ENCODE results near the gene CCNYL1.
A peak's percentile ranks its signal among the peaks of the same experiment; 100 is the strongest.
"Not testable (repeated sequence)": the region's sequence is repeated elsewhere in the genome, so short reads cannot be mapped to it uniquely, and the experiment has no call there.

The CCNYL1 gene

DNA sequence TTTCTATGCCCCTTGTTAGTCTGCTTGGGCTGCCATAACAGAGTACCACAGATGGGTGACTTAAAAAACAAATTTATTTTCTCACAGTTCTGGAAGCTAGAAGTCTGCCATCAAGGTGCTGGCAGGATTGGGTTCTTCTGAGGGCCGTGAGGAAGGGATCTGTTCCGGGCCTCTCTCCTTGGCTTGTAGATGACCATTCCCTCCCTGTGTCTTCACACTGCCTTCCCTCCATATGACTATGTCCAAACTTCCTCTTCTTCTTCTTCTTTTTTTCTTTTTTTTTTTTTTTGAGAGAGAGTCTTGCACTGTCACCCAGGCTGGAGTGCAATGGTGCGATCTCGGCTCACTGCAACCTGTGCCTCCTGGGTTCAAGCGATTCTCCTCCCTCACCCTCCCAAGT lies 13.1 kb upstream of the CCNYL1 start:
- DNase-seq: no peak

DNA sequence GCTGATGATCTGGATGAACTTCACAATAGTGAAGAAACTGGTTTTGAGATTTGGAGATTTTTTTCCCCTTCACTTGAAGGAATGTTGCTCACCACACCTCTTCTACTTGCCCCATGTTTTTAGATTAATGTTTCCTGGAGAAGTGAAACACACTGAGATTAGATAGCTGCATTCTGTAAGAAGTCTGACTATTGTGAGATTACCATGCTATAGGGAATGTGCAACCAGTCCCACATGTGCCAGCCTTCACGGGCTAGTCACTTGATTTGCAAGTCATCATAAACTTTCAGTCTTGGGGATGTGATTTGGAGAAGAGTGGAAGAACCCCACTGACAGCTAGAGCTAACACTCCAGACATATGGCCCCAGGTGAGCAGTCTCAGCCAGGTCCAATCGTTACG lies 7.4 kb upstream of the CCNYL1 start:
- no peak for DNase-seq

DNA sequence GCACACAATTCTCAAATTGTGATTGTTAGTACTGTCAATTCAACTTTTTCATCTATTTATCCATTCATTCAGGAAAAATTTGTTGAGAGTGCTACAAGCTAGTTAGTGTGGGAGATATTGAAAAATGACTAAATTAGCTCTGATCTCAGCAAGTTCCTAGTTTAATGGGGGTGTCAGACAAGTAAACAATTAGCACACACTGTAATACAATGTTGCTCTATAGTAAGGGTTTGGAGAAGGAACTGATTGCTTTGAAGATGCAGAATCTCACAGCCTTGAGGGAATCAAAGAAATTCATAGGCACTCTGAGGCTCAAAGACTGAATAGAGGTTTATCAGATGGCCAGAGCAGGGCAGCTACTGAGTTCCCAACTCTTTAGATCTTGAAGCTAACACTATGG lies 6.8 kb upstream of the CCNYL1 start:
- DNase-seq: no peak

DNA sequence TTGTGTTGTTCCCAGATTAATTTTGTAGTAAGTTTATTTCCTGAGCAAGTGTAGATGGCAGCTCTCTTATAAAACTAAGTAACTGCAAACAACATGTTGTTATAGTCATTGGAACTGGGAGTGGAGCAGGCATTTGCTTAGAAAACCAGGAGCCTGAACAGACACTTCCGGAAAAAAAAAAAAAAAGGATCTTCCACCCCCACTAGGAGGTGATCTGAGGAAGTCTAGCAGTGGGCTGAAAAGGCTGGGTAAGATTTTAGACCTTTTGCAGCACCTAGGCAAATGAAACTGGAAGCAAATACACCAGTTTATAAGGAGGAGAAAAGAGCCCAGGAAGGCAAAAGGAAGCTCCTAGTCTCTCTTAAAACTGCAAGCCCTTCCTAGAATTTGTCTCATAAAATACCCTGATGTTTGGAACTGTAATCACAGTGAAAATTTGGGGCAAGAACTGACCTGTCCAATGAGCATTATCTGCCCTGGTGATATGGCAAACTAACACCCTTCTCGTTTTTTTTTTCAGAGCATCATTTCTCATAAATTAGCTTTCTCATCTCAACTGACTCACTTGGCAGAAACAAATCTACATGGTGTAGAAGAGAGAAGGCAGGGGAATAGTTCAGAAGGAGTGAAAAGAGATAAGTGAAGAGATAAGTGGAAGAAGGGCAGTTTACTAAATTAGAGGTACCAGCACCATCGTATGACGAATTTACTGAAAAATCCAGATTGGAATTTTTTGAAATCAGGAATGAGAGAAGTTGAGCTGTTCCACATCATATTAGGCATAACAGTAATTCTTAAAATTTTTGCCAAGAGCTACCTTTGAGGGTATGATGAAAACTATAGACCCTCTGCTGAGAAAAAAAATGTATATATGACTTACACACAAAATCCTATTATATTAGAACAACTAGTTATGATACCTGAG lies 4.2 kb upstream of the CCNYL1 start:
- no peak for DNase-seq

DNA sequence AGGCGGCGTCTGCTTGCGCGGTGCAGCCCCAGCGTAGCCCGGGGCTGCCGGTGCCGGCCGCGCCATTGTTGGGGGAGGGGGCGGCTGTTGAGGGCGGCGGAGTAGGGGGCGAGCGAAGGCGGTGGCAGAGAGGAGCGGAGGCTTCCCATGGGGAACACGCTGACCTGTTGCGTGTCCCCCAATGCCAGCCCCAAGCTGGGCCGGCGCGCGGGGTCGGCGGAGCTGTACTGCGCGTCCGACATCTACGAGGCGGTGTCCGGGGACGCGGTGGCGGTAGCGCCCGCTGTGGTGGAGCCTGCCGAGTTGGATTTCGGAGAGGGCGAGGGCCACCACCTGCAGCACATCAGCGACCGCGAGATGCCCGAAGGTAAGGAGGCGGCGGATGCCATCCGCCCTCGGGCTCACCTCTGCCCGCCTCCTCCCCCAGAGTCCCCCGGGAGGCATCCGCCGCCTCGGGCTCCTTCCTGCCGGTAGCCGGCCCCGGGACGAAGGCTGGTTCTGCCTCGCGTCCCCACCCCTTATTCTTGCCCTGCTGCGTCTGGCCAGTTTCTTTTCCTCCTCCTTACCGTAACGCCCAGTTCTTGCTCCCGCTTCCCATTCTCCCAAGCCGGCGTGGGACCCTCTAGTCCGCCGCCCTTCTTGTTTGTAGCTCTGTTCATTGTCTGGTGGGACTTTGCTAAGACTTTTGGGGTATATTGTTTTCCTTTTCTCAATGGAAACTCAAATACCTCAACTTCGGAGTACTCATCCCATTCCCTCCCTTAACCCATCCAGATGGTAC lies 500 bp downstream of the CCNYL1 start:
- peak; percentile 62 for DNase-seq

DNA sequence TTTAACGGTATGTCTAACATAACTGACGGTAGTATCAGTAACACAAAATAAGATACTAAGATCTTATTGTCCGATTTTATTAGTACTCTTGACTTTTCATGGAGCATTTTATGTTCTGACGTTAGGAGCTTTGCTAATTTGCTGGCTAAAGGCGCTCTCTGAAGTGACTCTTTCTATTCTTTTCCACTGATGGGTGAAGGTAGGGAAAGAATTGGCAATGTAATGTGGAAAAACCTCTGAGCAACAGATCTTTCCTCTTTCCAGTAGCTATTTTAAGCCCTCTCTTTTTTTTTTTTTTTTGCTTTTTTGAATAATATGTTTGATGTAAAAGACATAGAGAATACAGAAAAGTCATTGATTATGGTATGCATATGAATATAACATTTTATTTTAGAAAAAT lies 4.6 kb downstream of the CCNYL1 start:
- no peak for DNase-seq

DNA sequence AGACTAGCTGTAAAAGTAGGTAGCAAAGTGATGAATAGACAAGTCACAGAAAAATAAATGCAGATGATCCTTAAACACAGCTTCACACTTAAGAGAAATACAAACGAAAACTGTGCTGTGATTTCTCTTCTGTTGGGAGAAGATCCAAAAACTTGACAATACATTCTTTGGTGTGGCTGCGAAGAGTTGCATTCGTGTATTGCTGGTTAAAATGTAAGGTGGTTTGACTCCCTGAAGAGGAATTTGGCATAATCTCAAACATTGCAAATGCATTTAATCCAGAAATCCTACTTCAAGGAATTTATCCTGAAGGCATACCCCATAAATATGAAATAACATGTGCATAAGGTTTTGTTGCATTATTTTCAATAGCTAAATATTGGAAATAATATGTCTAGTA lies 7.1 kb downstream of the CCNYL1 start:
- no peak for DNase-seq

DNA sequence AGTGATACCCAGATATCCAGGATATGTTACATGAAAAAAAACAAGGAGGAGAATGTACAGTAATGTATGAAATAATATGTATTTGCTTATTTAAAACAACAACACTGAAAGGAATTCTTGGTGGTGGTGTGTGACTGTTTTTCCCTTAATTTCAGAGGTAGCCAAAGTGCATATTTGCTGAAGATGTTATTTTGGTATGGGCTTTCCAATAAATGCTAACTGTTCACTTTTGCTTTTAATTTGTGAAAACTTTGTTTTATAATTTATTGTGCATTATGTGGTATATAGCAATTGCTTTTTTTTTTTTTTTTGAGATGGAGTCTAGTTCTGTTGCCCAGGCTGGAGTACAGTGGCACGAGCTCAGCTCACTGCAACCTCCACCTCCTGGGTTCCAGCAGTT lies 7.6 kb downstream of the CCNYL1 start:
- DNase-seq: no peak

DNA sequence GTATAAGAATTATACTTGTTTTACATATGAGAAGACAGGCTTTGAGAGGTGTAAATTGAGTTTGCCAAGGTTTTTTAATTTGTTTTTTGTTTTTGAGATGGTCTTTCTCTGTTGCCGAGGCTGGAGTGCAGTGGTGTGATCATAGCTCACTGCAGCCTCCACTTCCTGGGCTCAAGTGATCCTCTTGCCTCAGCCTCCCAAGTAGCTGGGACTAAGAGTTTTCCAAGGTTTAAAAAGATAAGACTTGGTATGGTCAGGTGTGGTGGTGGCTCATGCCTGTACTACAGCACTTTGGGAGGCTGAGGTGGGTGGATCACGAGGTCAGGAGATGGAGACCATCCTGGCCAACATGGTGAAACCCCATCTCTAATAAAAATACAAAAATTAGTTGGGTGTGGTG lies 8.2 kb downstream of the CCNYL1 start:
- not testable (repeated sequence) for DNase-seq

DNA sequence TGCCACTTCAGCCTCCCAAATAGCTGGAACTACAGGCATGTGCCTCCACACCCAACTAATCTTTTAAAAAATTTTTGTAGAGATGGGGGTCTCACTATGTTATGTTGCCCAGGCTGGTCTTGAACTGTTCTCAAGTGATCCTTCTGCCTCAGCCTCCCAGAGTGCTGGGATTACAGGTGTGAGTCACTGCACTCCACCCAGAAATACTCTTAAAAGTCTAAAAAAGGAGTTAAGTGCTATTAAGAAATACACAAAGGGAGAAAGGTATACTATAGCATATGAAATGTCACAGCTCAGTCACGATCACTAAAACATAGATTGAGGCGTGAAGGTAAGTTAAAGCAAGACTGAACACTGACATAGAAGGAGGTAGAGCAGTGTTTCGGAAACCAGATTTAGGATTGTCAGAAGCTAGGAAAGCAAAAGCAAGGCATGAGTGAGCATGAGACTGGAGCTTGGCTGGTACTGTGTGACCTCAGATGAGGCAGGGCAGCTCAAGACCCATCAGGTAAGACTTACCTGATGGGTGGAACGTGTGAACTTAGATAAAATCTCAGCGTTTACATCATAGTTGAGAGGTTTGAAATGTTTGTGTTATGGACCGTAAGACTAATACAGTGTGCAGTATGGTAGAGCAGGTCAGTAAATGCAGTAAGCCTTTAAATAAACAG lies 9.2 kb downstream of the CCNYL1 start:
- no peak for DNase-seq

DNA sequence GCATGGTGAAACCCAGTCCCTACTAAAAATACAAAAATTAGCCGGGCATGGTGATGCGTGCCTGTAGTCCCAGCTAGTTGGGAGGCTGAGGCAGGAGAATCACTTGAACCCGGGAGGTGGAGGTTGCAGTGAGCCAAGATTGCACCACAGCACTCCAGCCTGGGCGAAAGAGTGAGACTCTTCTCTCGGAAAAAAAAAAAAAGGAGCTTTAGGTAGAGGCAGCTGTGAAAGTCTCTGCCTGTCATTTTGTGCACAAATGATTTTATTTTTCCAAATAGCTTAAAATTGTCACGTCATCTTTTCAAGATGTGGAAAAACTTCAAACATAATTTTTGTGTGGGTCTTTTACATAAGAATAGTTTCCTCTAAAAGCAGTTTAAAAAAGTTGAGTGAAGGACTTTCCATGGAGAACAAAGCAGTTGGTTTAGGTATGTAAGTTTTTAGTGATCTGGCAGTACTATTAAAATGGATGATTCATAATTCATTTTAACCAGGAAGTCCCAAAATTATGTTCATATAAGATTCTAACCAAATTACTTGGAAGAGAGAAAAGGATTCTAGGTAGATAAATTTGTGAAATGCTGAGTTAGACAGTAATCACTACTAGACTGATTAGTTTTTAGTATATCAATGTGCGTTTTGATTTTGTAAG lies 11.5 kb downstream of the CCNYL1 start:
- DNase-seq: no peak

DNA sequence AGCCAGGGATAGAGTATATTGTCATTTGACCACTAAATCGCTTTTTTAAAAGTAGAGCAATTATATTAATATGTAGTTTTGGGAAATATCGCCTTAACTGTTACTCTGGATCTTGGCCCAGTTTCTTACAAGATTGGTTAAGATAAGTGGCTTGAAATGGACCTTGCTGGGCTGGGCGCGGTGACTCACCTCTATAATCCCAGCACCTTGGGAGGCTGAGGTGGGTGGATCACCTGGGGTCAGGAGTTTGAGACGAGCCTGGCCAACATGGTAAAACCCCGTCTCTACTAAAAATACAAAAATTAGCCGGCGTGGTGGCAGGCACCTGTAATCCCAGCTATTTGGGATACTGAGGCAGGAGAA lies 12.0 kb downstream of the CCNYL1 start:
- DNase-seq: not testable (repeated sequence)

DNA sequence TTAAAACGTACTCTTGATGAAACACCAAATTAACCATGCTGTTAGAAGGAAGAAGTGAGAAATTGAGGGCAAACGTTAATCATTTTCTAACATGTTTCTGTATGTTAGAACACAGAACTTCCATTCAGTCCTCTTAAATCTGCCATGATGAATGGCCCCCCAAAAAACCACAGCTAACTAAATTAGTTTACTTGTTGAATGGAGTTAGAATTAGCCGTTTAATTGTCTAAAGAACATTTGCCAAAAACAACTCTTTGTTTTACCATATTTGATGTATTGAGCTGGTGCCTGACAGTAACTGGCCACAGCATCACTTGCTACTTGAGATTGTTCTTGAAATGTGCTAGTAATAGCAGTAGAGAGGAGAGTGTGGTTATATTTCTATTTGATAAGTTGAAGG lies 12.7 kb downstream of the CCNYL1 start:
- DNase-seq: no peak

DNA sequence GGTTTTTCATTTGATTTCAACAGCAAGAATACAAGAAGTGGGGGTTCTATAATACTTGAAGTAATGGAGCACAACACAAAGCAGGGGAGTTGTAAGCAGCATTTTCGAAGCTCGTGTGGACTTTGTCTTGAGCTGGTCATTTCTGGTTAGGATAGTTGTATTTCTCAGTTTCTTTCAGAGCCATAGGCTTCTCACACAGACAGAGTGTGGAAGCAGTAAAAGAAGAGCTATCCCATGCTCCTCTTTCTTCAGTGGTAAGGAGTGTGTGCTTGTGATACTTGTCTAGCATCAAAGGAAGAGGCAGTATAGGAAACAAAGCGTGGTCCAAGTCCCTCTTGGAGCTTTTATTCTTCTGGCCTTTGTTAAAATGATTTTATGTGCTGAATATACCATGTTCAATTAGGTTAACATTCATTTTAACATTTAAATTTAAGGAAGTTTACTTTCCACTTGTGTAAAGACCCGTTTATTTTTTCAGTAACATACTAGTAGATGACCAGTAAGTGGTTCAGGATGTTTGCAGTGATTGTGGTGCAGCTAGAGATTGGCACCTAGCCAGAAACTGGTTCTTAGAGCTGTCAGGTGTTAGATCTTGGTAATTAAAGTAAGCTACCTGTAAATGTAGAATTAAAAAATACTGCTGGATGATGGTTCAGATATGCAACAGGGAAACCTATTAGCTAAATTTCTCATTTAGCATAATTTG lies 14.6 kb downstream of the CCNYL1 start:
- DNase-seq: no peak

DNA sequence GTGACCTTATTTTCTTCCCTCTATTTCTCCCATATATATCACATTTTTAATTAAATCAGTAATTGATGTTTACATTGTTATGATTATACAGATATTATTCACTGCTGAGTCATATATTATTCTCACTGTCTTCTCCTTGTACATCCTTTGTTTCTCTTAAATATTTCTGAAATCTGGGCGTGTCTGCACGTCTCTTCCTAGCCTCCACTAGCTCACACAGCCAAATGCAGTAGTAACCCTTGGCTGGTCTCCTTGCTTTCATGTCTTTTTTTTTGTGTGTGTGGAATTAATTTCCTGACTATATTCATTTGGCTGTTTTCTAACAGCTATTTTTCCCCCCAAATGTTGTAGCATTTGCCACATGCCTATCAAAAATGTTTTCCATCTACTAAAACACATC lies 15.8 kb downstream of the CCNYL1 start:
- DNase-seq: no peak

DNA sequence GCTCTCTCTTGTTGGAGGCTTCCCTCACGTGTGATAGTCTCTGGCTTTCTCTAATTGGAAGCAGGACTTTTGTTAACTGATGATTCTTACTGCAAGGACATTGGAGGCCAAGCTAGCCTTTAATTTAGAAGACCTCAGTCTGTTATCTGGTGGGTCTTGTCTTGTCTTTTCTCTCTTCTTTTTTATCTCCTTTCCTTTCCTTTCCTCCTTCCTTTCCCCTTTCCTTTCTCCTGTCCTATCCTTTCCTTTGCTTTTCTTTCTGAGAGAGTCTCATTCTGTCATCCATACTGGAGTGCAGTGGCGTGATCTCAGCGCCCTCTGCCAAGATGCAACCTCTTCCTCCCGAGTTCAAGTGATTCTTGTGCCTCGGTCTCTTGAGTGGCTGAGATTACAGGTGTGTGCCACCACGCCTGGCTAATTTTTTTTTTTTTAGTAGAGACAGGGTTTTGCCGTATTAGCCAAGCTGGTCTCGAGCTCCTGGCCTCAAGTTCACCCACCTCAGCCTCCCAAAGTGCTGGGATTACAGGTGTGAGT lies 18.1 kb downstream of the CCNYL1 start:
- DNase-seq: no peak

DNA sequence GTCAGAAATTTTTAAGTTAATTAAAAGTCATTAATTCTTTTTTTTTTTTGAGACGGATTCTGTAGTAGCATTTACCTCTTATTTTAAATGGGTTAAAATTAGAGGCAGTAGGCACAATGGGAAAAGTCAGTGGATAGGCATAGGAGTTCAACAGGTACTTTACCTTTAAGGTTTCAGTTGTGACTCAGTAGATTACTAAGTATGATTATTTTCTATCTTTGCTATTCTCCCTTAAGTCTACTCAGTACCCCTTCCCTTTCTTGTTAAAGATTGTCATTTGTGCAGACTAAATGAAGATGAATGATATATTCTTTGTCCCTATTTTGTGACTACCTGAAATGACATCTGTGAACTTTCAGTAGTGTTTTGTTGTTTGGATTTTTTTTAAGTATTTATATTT lies 19.7 kb downstream of the CCNYL1 start:
- no peak for DNase-seq

DNA sequence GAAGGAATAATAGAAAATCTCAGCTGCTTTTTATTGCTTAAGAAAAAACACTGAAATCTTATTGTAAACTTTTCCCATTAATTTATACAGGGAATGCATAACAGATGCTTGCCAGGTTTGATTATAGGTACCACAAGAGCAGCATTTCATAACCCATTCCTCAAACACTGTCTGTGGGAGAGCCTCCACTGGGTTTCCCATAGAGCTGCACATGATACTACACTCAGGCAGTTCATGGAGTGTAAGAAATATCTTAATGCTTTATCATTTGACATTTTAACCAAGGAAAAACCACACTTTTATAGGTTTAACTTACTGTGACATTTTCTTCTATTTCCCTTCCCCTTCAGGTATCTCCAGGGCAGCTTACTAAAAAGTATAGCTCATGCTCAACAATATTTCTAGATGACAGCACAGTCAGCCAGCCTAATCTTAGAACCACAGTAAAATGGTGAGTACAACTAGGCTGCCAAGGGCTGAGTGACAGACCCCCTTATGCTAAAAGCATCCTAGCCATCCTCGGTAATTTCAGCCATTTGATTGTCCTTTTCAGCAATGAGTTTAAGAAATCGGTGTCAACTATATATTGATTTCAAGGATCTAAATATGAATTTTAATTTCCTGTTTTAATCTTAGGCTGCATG lies 22.3 kb downstream of the CCNYL1 start:
- DNase-seq: no peak

DNA sequence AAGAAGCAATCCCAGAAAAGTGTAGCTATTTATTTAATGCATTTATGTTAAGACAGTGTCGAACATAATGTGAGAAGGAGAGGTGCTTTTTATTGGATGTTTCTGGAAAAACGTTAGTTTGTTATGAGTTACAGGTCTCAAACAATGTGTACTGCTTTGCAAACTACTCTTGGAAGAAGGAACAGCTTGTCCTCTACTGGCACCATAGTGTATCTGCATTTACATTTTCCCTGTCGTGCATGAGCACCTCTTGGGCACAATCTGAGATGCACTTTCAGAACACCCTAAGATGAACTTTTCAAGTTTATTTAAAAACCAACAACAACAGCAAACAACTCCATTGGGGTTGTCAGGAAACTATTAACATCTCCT lies 22.8 kb downstream of the CCNYL1 start:
- no peak for DNase-seq

DNA sequence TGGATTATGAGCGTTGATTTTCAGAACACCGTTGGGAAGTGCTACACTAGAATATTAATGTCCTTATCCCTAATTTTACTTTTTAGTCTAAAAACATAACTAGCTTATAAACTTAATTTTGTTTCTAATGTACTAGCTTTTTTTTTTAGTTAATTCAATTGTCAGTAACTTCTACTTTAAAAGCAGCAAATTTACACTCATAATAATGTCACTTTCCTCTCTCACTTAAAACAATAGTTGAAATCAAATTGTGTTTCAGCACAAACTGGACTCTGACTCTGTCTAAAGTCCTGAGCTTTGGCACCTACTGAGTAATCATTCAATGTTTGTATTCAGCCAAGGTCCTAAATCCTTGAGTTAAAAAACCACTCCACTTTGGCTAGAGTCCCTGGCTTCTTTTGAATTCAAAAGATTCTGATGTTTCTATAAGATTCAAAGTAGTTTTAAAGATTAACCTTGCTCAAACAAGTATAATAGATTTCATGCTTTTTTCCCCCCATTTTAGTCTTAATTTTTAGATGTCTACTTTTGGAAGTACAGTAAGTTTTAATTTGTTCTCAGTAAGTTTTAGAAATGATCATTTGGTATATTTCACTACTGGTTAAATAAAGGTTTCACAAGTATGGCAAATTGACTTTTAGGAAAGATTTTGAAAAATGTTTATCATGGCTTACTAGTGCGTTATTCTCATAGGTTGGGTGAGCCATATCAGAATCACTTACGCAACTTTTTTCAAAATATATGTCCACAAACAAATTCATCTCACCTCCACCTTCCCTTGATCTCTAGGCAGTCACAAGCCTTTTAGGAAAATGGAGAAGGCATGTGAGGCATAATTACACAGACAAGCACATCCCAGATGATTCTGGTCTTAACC lies 23.4 kb downstream of the CCNYL1 start:
- DNase-seq: no peak

DNA sequence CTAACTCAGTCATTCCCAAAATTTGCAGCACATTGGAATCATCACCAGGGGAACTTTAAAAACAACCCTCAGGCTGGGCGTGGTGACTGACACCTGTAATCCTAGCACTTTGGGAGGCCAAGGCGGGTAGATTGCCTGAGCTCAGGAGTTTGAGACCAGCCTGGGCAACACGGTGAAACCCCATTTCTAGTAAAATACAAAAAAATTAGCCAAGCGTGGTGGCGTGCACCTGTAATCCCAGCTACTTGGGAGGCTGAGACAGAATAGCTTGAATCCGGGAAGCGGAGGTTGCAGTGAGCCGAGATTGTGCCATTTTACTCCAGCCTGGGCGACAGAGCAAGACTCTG lies 24.0 kb downstream of the CCNYL1 start:
- not testable (repeated sequence) for DNase-seq

All from femur (tissue), 1 donor.